ENCODE results near the gene NTM. TPM values are rescaled to one million over a fixed set of nuclear protein-coding genes. Genes with fewer than 3 reads are reported as not detected.

NTM gene
- total RNA-seq, 1 experiment from 2014 or later = 9.9 TPM

GRCh38 chr11:132208477-132209055 lies 838.2 kb downstream of the NTM start:
- TF ChIP-seq CTCF (conservative IDR thresholded peaks at IDR 0.05) = no peak
- H3K9me3 ChIP-seq (ENCODE audit: control insufficient read depth, low read depth, low read length) = peaks cover 11% of the 10 kb centered on the region
- no peak overlapping the region for H2BK12ac ChIP-seq (ENCODE audit: insufficient read length, low read depth, low read length)
- H3K4me3 Mint-ChIP-seq = no peak overlapping the region
- no peak overlapping the region for H2AK5ac ChIP-seq (ENCODE audit: insufficient read length, low read length)
- no peak for DNase-seq
- no peak overlapping the region for H3K56ac ChIP-seq (ENCODE audit: insufficient read length, low read depth, low read length)
- H3K27ac Mint-ChIP-seq = no peak overlapping the region
- H2AFZ ChIP-seq (ENCODE audit: low read length) = no peak overlapping the region
- no peaks in the 10 kb centered on the region for H3K4me1 ChIP-seq (ENCODE audit: insufficient read depth, low read length)
- H4K91ac ChIP-seq (ENCODE audit: insufficient read length, low read depth, low read length) = no peak overlapping the region
- H3K9ac ChIP-seq (ENCODE audit: extremely low read depth, insufficient read length, low read length) = no peak overlapping the region
- H3K9me3 Mint-ChIP-seq = peaks cover 12 to 20% of the 10 kb centered on the region in 2 experiments
- no peaks in the 10 kb centered on the region for H3K79me2 ChIP-seq (ENCODE audit: insufficient read depth, low read length)
- H2BK20ac ChIP-seq (ENCODE audit: low read depth, low read length, poor library complexity, severe bottlenecking) = no peak overlapping the region
- no peaks in the 10 kb centered on the region for H3K79me1 ChIP-seq (ENCODE audit: insufficient read depth, low read depth, low read length, poor library complexity, severe bottlenecking)
- no peak overlapping the region for H3K4me2 ChIP-seq (ENCODE audit: insufficient read depth, insufficient read length, low read length)
- H3K23ac ChIP-seq (ENCODE audit: insufficient read length, low read depth, low read length) = no peak overlapping the region
- no peak overlapping the region for H3K18ac ChIP-seq (ENCODE audit: insufficient read length, low read depth, low read length)
- no peak overlapping the region for H4K8ac ChIP-seq (replicated peaks; ENCODE audit: insufficient read length, low read depth, low read length)
- H4K5ac ChIP-seq (ENCODE audit: insufficient read length, low read depth, low read length) = no peak overlapping the region
- no peaks in the 10 kb centered on the region for H4K20me1 ChIP-seq (ENCODE audit: control insufficient read depth, insufficient read depth, insufficient read length)
- no peak overlapping the region for H2BK15ac ChIP-seq (ENCODE audit: low read depth, low read length)
- no peak overlapping the region for H3K4ac ChIP-seq (ENCODE audit: low read depth, low read length)
- H3K27me3 Mint-ChIP-seq (ENCODE audit: low read depth) = no peaks in the 10 kb centered on the region
- no peak overlapping the region for H2BK5ac ChIP-seq (ENCODE audit: insufficient read length, low read length)
- no peaks in the 10 kb centered on the region for H3K4me1 Mint-ChIP-seq
- H3T11ph ChIP-seq (ENCODE audit: low read length) = no peak overlapping the region
- no peaks in the 10 kb centered on the region for H3K27me3 ChIP-seq (ENCODE audit: insufficient read depth, low read length)
- no peak overlapping the region for H3K14ac ChIP-seq (ENCODE audit: insufficient read depth, low read length)
- H3K27ac ChIP-seq (ENCODE audit: insufficient read length, low read depth, low read length) = no peak overlapping the region
- no CpG with 5 or more reads among the region's 6 CpGs for WGBS (ENCODE audit: extremely low coverage, insufficient read length, low lambda C conversion rate)
- H3K36me3 Mint-ChIP-seq (ENCODE audit: insufficient read depth in 1 of 3, low read depth in 3 of 3) = peaks cover 5 to 16% (median 13%) of the 10 kb centered on the region in 3 experiments; a peak in 6 of 7 replicates
- no peaks in the 10 kb centered on the region for H3K23me2 ChIP-seq (ENCODE audit: insufficient read length, low read depth, low read length, poor library complexity, severe bottlenecking)
- H2BK120ac ChIP-seq (ENCODE audit: low read depth, low read length, poor library complexity, severe bottlenecking) = no peak overlapping the region
